Measurements from ENCODE around the gene PPIF. TPM values are rescaled to one million over a fixed set of nuclear protein-coding genes. Genes with fewer than 3 reads are reported as not detected.
A peak's percentile ranks its signal among the peaks of the same experiment; 100 is the strongest.

PPIF gene
- total and polyA plus RNA-seq, 2 of the 4 experiments (the other 2 are of a cell fraction): 29.2 to 130 TPM

- TF ChIP-seq RAD21 (IDR thresholded peaks at IDR 0.05; ENCODE audit: low read length): no peak
These were observed 43.4 kb upstream of the PPIF start (continued) for GRCh38 chr10:79303631-79304478.

DNA sequence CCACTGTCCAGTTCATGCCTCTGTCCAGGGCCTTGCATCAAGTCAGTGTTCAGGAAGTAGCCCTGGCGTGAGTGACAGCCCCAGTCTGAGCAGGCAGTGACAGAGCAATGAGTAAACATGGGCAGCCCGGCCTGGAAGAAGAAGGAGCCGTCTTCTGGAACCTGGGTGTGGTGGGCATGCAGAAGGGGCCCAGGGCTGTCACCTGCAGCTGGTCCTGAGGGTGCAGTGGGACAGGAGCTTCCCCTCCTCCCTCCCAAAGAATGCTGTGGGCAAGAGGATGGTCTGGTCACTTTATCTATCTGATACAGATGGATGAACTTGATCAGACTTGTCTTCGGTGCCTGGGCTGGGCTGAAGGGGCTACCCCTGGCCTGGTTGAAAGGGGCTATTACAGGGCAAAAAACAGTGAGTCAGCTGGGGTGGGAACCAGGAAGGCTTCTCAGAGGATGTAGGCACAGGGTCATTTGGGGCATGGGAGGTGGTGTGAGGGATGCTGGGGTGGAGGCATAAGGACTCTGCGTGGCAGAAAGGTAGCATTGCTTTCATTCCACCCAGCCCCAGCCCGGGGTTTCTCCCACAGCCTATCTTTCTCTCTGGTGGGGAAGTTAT lies 42.7 kb upstream of the PPIF start:
- no peak overlapping the region for H4K8ac ChIP-seq (ENCODE audit: low read depth in 2 of 2, low read length in 2 of 2)
- H3K23ac ChIP-seq (ENCODE audit: low read depth, low read length): no peak overlapping the region
- H3K36me3 ChIP-seq (ENCODE audit: control insufficient read depth, insufficient read depth, low read length): peaks cover 90% of the 10 kb centered on the region
- H2AK5ac ChIP-seq (ENCODE audit: low read depth, low read length): no peak overlapping the region; the same call in 1 of the 2 replicates
- WGBS, 2 experiments (ENCODE audit: extremely low coverage in 2 of 2, insufficient read length in 1 of 2): 100% methylated on average over 2 of the region's 6 CpGs; no CpG with 5 or more reads in 1 of the 2 experiments
- ChIA-PET CTCF (no interaction called here), POLR2A (ENCODE audit: unreplicated experiment) (no interaction called here)
- peak overlapping the region; percentile 84 for H2AK9ac ChIP-seq (replicated peaks; ENCODE audit: low read depth, low read length, poor library complexity)
- intact Hi-C loops (cut with micrococcal nuclease): no loop called here
- H4K91ac ChIP-seq (ENCODE audit: insufficient read depth, low read depth, low read length): no peak overlapping the region
- H2BK120ac ChIP-seq (ENCODE audit: low read depth, low read length): no peak overlapping the region
- H2BK20ac ChIP-seq (ENCODE audit: low read depth, low read length): no peak overlapping the region
- no peak overlapping the region for H3K56ac ChIP-seq (ENCODE audit: extremely low read depth, insufficient read depth, low read length)
- DNase-seq: no peak
- no peaks in the 10 kb centered on the region for H3K9me3 ChIP-seq (ENCODE audit: control insufficient read depth, insufficient read depth, low read length)
- no peak overlapping the region for H3K27ac ChIP-seq (ENCODE audit: insufficient read depth, low read length)
- H3K79me1 ChIP-seq (ENCODE audit: low read depth in 1 of 2, low read length in 2 of 2): peaks cover 48 to 83% of the 10 kb centered on the region in 2 experiments
- no peak overlapping the region for H3K9ac ChIP-seq (ENCODE audit: low read depth, low read length)
- no peak overlapping the region for H2BK15ac ChIP-seq (ENCODE audit: low read depth, low read length)
- no peak overlapping the region for H3K4ac ChIP-seq (ENCODE audit: low read depth, low read length)
- no peak overlapping the region for H3K4me2 ChIP-seq (ENCODE audit: low read depth, low read length)
- no peak overlapping the region for H3K18ac ChIP-seq (ENCODE audit: low read depth, low read length)
- H3K4me3 ChIP-seq (ENCODE audit: insufficient read depth, low read depth, low read length): no peak overlapping the region
- H4K20me1 ChIP-seq (ENCODE audit: insufficient read depth, low read length): peaks cover 22% of the 10 kb centered on the region
- H2AFZ ChIP-seq (replicated peaks; ENCODE audit: low read length, poor library complexity): no peak overlapping the region
- ATAC-seq (ENCODE audit: low read depth): no peak
- in situ Hi-C loops (cut with MboI; ENCODE audit: low sequenced_read_pairs): no loop called here
- peaks cover 7% of the 10 kb centered on the region for H3K4me1 ChIP-seq (ENCODE audit: control insufficient read depth, insufficient read depth, low read length)
- H2BK5ac ChIP-seq (ENCODE audit: low read depth, low read length, poor library complexity, severe bottlenecking): no peak overlapping the region
- peaks cover 22% of the 10 kb centered on the region for H3K9me1 ChIP-seq (ENCODE audit: insufficient read depth, low read length)
- H4K5ac ChIP-seq (ENCODE audit: low read depth, low read length): no peak overlapping the region
- no peaks in the 10 kb centered on the region for H3K27me3 ChIP-seq (ENCODE audit: control insufficient read depth, insufficient read depth, low read length)
- dilution Hi-C loops (cut with HindIII; ENCODE audit: low sequenced_read_pairs, unreplicated experiment): no loop called here
- no peak overlapping the region for H3K14ac ChIP-seq (replicated peaks; ENCODE audit: low read depth, low read length)
- no TSS peak for BruUV-seq (replicated peaks)
- TF ChIP-seq BHLHE40 (IDR thresholded peaks at IDR 0.05; ENCODE audit: low read depth, low read length): no peak
- no peak for TF ChIP-seq RAD21 (IDR thresholded peaks at IDR 0.05; ENCODE audit: low read length)
- no peak for TF ChIP-seq RCOR1 (IDR thresholded peaks at IDR 0.05; ENCODE audit: insufficient replicate concordance, low read length)
- no peak for TF ChIP-seq MXI1 (IDR thresholded peaks at IDR 0.05; ENCODE audit: borderline replicate concordance, low read depth, low read length)
- no peak for TF ChIP-seq POLR2A (IDR thresholded peaks at IDR 0.05; ENCODE audit: low read depth, low read length)
- TF ChIP-seq NFE2L2 (IDR thresholded peaks at IDR 0.05; ENCODE audit: low read depth, low read length): no peak
- TF ChIP-seq SMC3 (IDR thresholded peaks at IDR 0.05; ENCODE audit: low read depth, low read length): no peak
- no peak for TF ChIP-seq RFX5 (IDR thresholded peaks at IDR 0.05; ENCODE audit: low read depth, low read length)
- TF ChIP-seq MAZ (IDR thresholded peaks at IDR 0.05; ENCODE audit: borderline replicate concordance, low read depth, low read length): no peak
- TF ChIP-seq, protein P1, sequence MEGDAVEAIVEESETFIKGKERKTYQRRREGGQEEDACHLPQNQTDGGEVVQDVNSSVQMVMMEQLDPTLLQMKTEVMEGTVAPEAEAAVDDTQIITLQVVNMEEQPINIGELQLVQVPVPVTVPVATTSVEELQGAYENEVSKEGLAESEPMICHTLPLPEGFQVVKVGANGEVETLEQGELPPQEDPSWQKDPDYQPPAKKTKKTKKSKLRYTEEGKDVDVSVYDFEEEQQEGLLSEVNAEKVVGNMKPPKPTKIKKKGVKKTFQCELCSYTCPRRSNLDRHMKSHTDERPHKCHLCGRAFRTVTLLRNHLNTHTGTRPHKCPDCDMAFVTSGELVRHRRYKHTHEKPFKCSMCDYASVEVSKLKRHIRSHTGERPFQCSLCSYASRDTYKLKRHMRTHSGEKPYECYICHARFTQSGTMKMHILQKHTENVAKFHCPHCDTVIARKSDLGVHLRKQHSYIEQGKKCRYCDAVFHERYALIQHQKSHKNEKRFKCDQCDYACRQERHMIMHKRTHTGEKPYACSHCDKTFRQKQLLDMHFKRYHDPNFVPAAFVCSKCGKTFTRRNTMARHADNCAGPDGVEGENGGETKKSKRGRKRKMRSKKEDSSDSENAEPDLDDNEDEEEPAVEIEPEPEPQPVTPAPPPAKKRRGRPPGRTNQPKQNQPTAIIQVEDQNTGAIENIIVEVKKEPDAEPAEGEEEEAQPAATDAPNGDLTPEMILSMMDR (conservative IDR thresholded peaks at IDR 0.05; ENCODE audit: low read depth, low read length): no peak
- no peak for TF ChIP-seq CEBPB (IDR thresholded peaks at IDR 0.05; ENCODE audit: low read depth, low read length)
- TF ChIP-seq, protein P2, sequence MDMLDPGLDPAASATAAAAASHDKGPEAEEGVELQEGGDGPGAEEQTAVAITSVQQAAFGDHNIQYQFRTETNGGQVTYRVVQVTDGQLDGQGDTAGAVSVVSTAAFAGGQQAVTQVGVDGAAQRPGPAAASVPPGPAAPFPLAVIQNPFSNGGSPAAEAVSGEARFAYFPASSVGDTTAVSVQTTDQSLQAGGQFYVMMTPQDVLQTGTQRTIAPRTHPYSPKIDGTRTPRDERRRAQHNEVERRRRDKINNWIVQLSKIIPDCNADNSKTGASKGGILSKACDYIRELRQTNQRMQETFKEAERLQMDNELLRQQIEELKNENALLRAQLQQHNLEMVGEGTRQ (IDR thresholded peaks at IDR 0.05; ENCODE audit: low read depth, low read length): no peak
- TF ChIP-seq MAFK (IDR thresholded peaks at IDR 0.05; ENCODE audit: low read depth, low read length): no peak
- TF ChIP-seq CHD1 (IDR thresholded peaks at IDR 0.05; ENCODE audit: low read depth, low read length): no peak
